Keratinocyte (primary cell): ENCODE measurements around the gene CMTR1.

ENCODE experiments used
- EZH2 ChIP-seq: IDR thresholded peaks from one replicate; pipeline ENCODE4 v1.6.1; 2012; ENCODE audit warnings: inconsistent platforms, mild to moderate bottlenecking, low read length, moderate library complexity
- TF ChIP-seq, protein P1 (sequence below), 3 experiments: IDR thresholded peaks in 1 of 3; conservative IDR thresholded peaks in 1 of 3; optimal IDR thresholded peaks in 1 of 3; 2 replicates in 2 of 3; 3 replicates in 1 of 3; pipeline versions ENCODE3 to v1.5.1; 2011; ENCODE audit warnings: low read length in 3 of 3, mild to moderate bottlenecking in 3 of 3, moderate library complexity in 2 of 3, control low read depth in 1 of 3, inconsistent platforms in 1 of 3; ENCODE audit not compliant: insufficient read depth in 2 of 3; ENCODE audit errors: extremely low read depth in 1 of 3

DNA sequence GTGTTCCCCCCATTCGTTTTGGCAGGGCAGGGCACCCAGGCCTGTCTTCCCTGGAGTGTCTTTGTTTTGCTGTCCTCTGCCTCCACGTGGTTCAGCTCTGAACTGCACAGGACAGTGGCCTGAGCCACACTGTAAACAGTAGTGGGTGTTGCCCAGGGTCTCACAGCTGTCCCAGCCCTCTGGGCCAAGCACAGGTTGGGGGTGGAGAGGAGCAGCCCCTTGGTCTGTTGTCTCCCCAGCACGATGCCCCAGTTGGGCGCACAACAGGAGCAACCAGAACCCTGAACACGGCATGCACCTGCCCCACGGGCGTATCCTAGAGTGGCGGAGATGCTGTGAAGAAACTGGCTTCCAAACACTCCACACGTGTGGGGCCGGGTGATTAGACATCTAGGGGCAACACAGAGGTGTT, 52.3 kb downstream of the CMTR1 start:
- no peak for TF ChIP-seq EZH2
- TF ChIP-seq, protein P1, sequence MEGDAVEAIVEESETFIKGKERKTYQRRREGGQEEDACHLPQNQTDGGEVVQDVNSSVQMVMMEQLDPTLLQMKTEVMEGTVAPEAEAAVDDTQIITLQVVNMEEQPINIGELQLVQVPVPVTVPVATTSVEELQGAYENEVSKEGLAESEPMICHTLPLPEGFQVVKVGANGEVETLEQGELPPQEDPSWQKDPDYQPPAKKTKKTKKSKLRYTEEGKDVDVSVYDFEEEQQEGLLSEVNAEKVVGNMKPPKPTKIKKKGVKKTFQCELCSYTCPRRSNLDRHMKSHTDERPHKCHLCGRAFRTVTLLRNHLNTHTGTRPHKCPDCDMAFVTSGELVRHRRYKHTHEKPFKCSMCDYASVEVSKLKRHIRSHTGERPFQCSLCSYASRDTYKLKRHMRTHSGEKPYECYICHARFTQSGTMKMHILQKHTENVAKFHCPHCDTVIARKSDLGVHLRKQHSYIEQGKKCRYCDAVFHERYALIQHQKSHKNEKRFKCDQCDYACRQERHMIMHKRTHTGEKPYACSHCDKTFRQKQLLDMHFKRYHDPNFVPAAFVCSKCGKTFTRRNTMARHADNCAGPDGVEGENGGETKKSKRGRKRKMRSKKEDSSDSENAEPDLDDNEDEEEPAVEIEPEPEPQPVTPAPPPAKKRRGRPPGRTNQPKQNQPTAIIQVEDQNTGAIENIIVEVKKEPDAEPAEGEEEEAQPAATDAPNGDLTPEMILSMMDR (optimal IDR thresholded peaks at IDR 0.05 in 1 of 3, IDR thresholded peaks at IDR 0.05 in 1 of 3, conservative IDR thresholded peaks at IDR 0.05 in 1 of 3; ENCODE audit: extremely low read depth in 1 of 3, insufficient read depth in 2 of 3, low read length in 3 of 3): peak in 2 of 3 experiments; percentile 8 to 29
